ENCODE results near the gene ZDHHC4. TPM values are rescaled to one million over a fixed set of nuclear protein-coding genes. Genes with fewer than 3 reads are reported as not detected.

Gene ZDHHC4
- total and polyA plus RNA-seq, 2 of the 8 experiments (the other 6 are each of a cell fraction or from before 2014, with no cell fraction given) = 50.2 to 171 TPM

DNA sequence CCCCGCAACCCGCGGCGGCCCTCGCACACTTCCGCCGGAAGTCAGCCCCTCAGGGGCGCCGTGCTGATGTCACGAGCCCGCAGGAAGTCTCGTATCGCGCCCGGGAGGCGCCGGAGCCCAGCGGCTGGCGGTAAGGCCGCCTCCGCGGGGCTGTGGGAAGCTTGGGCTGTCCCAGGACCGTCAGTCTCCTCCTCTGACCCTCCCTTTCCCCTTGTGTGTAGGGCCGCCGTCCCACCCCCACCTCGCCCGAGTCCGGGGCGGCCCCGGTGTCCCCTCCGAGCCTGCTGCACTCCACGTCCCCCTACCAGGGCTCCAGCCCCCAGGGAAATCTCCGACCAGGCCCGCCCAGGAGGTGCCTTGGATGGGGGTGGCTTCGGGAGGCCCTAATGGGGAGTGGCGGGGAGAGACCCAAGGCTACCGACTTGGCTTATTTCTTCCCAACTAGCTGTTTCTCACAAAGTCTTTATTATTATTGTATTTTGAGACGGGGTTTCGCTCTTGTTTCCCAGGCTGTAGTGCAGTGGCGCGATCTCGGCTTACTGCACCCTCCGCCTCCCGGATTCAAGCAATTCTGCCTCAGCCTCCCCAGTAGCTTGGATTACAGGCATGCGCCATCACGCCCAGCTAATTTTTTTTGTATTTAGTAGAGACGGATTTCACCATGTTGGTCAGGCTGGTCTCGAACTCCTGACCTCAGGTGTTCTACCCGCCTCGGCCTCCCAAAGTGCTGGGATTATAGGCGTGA, at the start of gene ZDHHC4 (continued):
- TF ChIP-seq PHF8 (conservative IDR thresholded peaks at IDR 0.05; ENCODE audit: low read depth, low read length) (peak; percentile 96), HDAC6 (IDR thresholded peaks at IDR 0.05; ENCODE audit: low read depth, low read length) (no peak), JUND (IDR thresholded peaks at IDR 0.05; ENCODE audit: low read length) (no peak), CHD2 (IDR thresholded peaks at IDR 0.05; ENCODE audit: low read length) (peak; percentile 55; the same call in 1 of the 2 replicates), CBX5 (IDR thresholded peaks at IDR 0.05; ENCODE audit: low read depth, low read length) (no peak), TEAD4 (IDR thresholded peaks at IDR 0.05; ENCODE audit: low read depth, low read length) (no peak), EGR1 (IDR thresholded peaks at IDR 0.05; ENCODE audit: borderline replicate concordance, low read depth, low read length) (no peak), POLR2AphosphoS5 (IDR thresholded peaks at IDR 0.05; ENCODE audit: low read depth, low read length) (peak; percentile 77)

All from H1 (cell line).